Activated CD4-positive, alpha-beta memory T cell treated with anti-CD3 and anti-CD28 coated beads, Interleukin-2, amount 10 ng/mL, durations not matched to agents 7 days and 5 days (primary cell): ENCODE data around the gene CFAP68. TPM values are rescaled to one million over a fixed set of nuclear protein-coding genes. Genes with fewer than 3 reads are reported as not detected.

ENCODE experiments used
- CTCF ChIA-PET: fragments of 350-600 bp; sonication (Branson Sonifier 250); formaldehyde crosslinking; loops from one replicate; lab custom pipeline; 2021; ENCODE audit warnings: antibody characterized with exemption, inconsistent platforms; lab: Charles Lee
- POLR2A ChIA-PET: fragments of 350-600 bp; sonication (Branson Sonifier 250); formaldehyde crosslinking; loops from one replicate; lab custom pipeline; 2021; ENCODE audit warnings: antibody characterized with exemption; lab: Charles Lee
- DNase-seq: peaks from one replicate; pipeline ENCODE4 v3.0.0-alpha.2; 2020
- H3K27ac Mint-ChIP-seq: one replicate; pipeline ENCODE4 v1.8.0; 2021; ENCODE audit warnings: mild to moderate bottlenecking, mixed read lengths
- H3K27me3 Mint-ChIP-seq: one replicate; pipeline ENCODE4 v1.8.0; 2021; ENCODE audit warnings: mixed read lengths
- H3K36me3 Mint-ChIP-seq: one replicate; pipeline ENCODE4 v1.8.0; 2021; ENCODE audit warnings: low read depth, mixed read lengths
- H3K4me1 Mint-ChIP-seq: one replicate; pipeline ENCODE4 v1.8.0; 2021; ENCODE audit warnings: mixed read lengths
- H3K4me3 Mint-ChIP-seq: one replicate; pipeline ENCODE4 v1.8.0; 2021; ENCODE audit warnings: mild to moderate bottlenecking, mixed read lengths
- H3K9me3 Mint-ChIP-seq: one replicate; pipeline ENCODE4 v1.8.0; 2021; ENCODE audit warnings: mixed read lengths
- total RNA-seq, 2 experiments: library from RNA; stranded (reverse); gene quantifications; one replicate each; pipeline ENCODE4 v1.2.3, GENCODE V29; 2021

Gene CFAP68, protein sequence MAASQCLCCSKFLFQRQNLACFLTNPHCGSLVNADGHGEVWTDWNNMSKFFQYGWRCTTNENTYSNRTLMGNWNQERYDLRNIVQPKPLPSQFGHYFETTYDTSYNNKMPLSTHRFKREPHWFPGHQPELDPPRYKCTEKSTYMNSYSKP
- 10 to 100 TPM; 19.0 to 19.4 TPM for total RNA-seq

DNA sequence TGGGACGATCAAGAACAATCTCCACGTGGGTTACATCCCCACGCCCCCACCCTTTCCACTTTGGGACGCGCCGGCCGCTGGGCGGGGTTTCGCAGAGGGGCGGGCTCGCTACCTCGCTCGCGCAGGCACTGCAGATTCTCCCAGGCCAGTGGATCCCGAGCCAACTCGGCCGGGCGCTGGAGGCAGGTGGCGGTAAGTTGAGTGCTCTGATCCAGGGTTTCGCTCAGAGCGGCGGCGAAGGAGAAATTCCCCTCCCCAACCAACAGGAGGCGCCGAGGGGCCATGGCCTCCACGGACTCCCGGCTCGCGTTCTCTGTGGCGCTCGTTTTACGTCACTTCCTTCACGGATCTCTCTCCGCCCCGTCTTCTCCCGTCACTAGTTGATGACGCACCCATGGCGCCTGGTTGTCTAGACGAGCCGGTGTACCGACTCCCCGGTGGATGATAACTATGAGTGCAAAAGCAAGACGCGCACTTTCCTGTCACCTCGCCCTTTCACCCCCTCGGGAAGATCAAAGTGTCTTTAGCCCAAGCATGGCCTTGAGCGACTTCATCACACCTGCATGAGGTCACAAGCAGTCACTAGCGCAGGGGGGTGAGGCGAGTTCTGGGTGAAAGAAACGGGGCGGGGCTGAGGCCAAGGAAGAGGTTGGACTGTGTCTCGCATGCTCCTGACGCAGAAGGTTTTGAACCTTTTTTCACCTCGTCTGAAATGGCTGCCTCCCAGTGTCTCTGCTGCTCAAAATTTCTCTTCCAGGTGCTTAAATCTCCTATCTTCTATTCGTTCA, at the start of gene CFAP68, which contains the start of gene FDXACB1:
Gene CFAP68 (plus strand): TSS at position 693 of the 788 bp plus-strand sequence. CDS start 20 bp downstream, at position 713.
Gene FDXACB1 (minus strand): TSS at position 317 of the 788 bp plus-strand sequence. CDS start 33 bp downstream, at position 284.
- no peaks in the 10 kb centered on the region for H3K9me3 Mint-ChIP-seq
- H3K4me1 Mint-ChIP-seq = peaks cover 25% of the 10 kb centered on the region
- ChIA-PET POLR2A (interaction anchor here (1.5 to 2.3 kb wide), 3 partner anchors 9 to 103 kb away, joined by 4 to 14 read pairs (median 8); partner anchors contain the start of gene ALG9), CTCF (interaction anchor here (1.3 to 1.6 kb wide), 4 partner anchors 8 to 53 kb away, joined by 6 to 11 read pairs (median 8); partner anchors contain the start of gene ALG9)
- peak; percentile 95 for DNase-seq
- H3K27me3 Mint-ChIP-seq = no peaks in the 10 kb centered on the region
- peaks cover 4% of the 10 kb centered on the region for H3K36me3 Mint-ChIP-seq
- peak within 1 kb of the TSS; percentile 94 for H3K27ac Mint-ChIP-seq
- H3K4me3 Mint-ChIP-seq = peak within 1 kb of the TSS; percentile 89

DNA sequence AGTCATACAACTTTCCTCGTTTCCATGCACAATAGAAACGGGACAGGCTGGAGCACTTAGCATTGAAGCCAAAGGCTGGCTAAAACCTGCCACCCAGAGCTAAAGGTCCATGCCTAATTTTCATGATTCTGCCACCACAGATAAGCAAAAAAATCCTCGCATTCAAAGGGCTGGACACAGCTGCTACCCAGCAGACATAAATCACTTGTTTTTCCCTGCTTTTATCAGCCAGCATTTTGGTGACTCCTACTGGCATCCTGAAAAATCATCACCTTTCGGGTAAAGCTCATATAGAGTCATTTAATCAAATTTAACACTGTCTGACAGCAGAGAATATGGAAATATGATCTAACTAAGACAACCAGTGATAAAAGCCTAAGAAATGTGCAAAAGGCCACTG, 45.8 kb upstream of the CFAP68 start:
- Mint-ChIP-seq H3K27ac (no peak overlapping the region), H3K9me3 (no peaks in the 10 kb centered on the region), H3K36me3 (peaks cover 43% of the 10 kb centered on the region), H3K4me3 (no peak overlapping the region), H3K4me1 (peaks cover 19% of the 10 kb centered on the region), H3K27me3 (no peaks in the 10 kb centered on the region)
- no peak for DNase-seq
- POLR2A ChIA-PET = interaction anchor here (1.0 kb wide), 1 partner anchor 67 kb away, joined by 3 read pairs; the partner anchor contains the start of gene PPP2R1B
- CTCF ChIA-PET = interaction anchor here (1.5 to 2.3 kb wide), 2 partner anchors 8 to 229 kb away, joined by 8 read pairs; no protein-coding TSS in a partner anchor

DNA sequence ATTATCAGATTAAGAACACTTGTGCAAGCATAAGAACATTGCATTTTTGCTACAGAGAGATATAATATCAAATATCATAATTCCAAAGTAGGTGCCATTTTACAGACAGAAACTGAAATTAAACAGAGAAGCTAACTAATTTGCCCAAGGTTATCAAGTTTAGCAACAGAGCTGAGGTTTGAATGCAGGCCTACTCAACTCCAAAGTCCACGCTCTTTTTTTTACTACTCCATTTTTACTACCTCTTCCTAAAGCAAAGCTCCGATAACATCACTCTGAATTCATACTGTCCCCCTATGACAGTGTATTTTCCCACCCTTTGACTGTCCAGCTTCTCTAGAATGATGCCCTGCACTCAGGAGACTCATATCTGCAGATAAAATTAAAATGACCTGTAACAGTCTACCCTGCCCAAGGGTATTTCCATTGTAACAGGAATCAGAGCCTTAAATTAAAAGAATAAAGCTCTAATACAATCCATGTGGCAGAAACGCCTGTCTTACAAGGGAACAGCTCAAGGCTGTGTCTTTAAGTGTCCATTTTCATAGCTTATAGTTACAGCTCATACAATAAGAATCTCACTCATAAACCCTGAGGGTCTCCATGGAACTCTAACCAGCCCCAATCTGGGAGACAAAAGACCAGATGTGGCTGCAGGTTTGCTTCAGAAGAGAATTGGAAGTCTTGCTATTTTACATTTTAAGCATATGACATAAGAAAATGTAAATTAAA, 44.7 kb upstream of the CFAP68 start:
- no peaks in the 10 kb centered on the region for H3K27me3 Mint-ChIP-seq
- ChIA-PET POLR2A (no interaction called here), CTCF (no interaction called here)
- no peak overlapping the region for H3K27ac Mint-ChIP-seq
- no peak for DNase-seq
- H3K36me3 Mint-ChIP-seq = peaks cover 38% of the 10 kb centered on the region
- no peak overlapping the region for H3K4me3 Mint-ChIP-seq
- no peaks in the 10 kb centered on the region for H3K9me3 Mint-ChIP-seq
- peaks cover 12% of the 10 kb centered on the region for H3K4me1 Mint-ChIP-seq

DNA sequence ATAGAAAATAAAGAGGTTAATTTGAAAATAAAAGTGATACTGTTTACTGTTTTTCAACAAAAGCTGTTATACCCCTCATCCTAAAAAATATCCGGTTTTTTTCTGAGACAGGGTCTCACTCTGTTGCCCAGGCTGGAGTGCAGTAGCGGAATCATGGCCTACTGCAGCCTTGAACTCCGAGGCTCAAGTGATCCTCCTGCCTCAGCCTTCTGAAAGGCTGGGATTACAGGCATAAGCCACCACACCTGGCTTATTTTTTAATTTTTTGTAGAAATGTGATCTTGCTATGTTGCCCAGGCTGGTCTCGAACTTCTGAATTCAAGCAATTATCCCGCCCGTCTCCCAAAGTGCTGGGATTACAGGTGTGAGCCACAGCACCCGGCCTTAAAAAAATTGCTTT, 43.7 kb upstream of the CFAP68 start:
- Mint-ChIP-seq H3K4me3 (no peak overlapping the region), H3K9me3 (no peaks in the 10 kb centered on the region), H3K27me3 (no peaks in the 10 kb centered on the region), H3K4me1 (peaks cover 11% of the 10 kb centered on the region), H3K36me3 (peaks cover 30% of the 10 kb centered on the region), H3K27ac (no peak overlapping the region)
- POLR2A ChIA-PET = no interaction called here
- DNase-seq = no peak
- CTCF ChIA-PET = no interaction called here

DNA sequence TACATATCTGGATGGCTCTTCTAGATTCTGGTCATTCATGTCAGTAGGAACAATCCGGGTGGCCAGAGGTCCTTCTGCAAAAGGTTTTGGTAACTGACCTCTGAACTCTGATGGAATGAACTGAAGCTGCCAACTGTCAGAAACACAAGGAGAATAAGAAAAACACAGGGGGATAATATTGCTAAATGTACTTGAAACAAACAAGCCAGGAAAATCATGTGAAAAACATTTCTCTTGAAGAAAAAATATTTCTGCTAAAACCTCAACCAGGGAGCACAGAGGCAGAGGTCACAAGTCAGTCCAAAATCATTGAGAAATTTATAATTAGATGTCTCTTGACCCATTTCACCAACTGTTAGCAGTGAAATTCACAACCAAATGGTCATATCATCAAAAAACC, 43.2 kb upstream of the CFAP68 start:
- Mint-ChIP-seq H3K27ac (no peak overlapping the region), H3K9me3 (no peaks in the 10 kb centered on the region), H3K36me3 (peaks cover 30% of the 10 kb centered on the region), H3K4me3 (no peak overlapping the region), H3K27me3 (no peaks in the 10 kb centered on the region), H3K4me1 (peaks cover 11% of the 10 kb centered on the region)
- POLR2A ChIA-PET = no interaction called here
- CTCF ChIA-PET = no interaction called here
- no peak for DNase-seq

DNA sequence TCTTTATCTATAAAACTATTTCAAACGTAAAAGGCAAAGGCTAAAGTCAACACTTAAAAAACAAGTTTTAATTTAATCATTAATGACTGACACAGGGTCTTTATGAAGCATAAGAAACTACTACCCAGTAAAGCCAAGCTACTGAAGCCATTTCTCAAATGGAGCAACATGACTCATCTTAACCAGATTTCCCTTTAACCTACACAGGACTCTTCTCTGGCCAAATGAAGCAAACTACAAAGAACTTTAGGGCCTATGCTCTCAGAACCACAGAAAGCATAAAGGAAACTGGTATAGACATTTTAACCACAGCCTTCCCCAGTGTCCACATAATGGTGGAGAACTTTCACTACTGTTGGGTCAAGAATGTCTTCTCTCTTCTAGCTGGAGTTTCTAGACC, 42.6 kb upstream of the CFAP68 start:
- Mint-ChIP-seq H3K9me3 (no peaks in the 10 kb centered on the region), H3K4me3 (no peak overlapping the region), H3K4me1 (peaks cover 13% of the 10 kb centered on the region), H3K27ac (no peak overlapping the region), H3K27me3 (no peaks in the 10 kb centered on the region), H3K36me3 (peaks cover 25% of the 10 kb centered on the region)
- DNase-seq = no peak
- ChIA-PET CTCF (no interaction called here), POLR2A (no interaction called here)

DNA sequence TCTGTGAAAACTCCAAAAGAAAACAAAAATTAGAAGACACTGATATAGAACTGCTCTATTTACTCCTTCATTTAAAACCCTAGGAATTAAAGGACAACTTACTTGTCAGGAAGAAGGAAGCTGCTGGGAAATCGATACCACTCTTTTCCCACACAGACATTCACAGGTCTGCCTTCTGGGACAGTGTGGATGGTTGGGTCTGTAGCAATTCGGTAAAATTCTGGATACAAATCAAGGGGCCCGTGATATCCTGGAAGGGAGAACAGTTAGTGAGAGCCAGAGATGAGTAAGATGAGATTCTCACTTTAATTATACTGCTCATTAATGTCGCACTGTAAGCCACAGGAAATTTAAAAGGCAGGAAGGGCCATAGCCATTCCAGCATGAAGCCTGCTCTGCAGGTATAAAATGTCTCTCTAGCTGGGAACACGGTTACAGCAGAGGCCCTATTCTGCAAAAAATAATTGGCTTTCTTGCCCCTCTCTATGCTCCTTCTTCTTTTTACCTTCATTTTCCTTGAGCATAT, 41.9 kb upstream of the CFAP68 start:
- no peak for DNase-seq
- peaks cover 25% of the 10 kb centered on the region for H3K36me3 Mint-ChIP-seq
- no peak overlapping the region for H3K27ac Mint-ChIP-seq
- no peak overlapping the region for H3K4me3 Mint-ChIP-seq
- H3K4me1 Mint-ChIP-seq = peaks cover 13% of the 10 kb centered on the region
- no peaks in the 10 kb centered on the region for H3K27me3 Mint-ChIP-seq
- ChIA-PET POLR2A (no interaction called here), CTCF (no interaction called here)
- H3K9me3 Mint-ChIP-seq = no peaks in the 10 kb centered on the region

DNA sequence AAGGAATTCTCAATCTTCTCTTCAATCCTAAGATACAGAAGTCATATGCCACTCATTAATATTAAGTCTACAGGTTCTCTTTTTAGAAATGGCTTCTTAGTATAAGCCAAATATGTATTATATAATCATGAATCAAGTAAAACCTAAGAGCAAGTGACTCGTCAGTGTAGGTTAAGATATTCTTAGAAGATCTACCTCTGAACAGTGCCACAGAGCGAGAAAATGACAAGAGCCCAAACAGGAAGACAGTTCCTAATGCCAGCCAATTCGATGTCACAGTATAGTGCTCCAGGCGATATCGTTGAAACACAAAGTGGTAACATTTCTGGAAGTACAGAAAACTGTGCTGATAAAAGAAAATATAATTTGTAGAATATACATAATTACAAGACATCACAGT, 41.3 kb upstream of the CFAP68 start:
- Mint-ChIP-seq H3K36me3 (peaks cover 26% of the 10 kb centered on the region), H3K27ac (no peak overlapping the region), H3K4me3 (no peak overlapping the region), H3K4me1 (peaks cover 13% of the 10 kb centered on the region), H3K27me3 (no peaks in the 10 kb centered on the region), H3K9me3 (no peaks in the 10 kb centered on the region)
- DNase-seq = no peak
- POLR2A ChIA-PET = no interaction called here
- CTCF ChIA-PET = no interaction called here

DNA sequence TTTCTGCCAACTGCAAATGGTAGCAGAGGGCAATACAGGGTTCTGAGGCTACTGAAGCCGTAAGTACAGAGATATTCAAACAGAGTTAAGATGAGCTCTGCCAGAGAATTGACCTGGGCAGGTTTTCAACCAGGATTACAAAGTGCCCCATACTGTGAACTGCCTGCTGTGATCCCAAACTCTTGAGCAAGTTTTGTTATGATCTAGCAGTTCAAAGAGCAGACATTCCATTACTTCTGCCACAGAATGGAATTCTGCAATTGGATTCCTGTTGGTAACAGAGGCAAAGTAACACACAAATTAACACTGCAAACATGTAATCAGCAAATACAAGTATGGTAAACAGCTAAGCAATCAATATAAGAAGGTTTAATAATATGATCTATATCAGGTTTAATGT, 39.2 kb upstream of the CFAP68 start:
- no peak for DNase-seq
- Mint-ChIP-seq H3K27me3 (no peaks in the 10 kb centered on the region), H3K4me1 (peaks cover 13% of the 10 kb centered on the region), H3K4me3 (no peak overlapping the region), H3K27ac (no peak overlapping the region), H3K36me3 (peaks cover 24% of the 10 kb centered on the region), H3K9me3 (no peaks in the 10 kb centered on the region)
- POLR2A ChIA-PET = no interaction called here
- CTCF ChIA-PET = interaction anchor here (0.5 to 5.2 kb wide), 7 partner anchors 8 to 253 kb away, joined by 3 to 28 read pairs (median 3); no protein-coding TSS in a partner anchor

DNA sequence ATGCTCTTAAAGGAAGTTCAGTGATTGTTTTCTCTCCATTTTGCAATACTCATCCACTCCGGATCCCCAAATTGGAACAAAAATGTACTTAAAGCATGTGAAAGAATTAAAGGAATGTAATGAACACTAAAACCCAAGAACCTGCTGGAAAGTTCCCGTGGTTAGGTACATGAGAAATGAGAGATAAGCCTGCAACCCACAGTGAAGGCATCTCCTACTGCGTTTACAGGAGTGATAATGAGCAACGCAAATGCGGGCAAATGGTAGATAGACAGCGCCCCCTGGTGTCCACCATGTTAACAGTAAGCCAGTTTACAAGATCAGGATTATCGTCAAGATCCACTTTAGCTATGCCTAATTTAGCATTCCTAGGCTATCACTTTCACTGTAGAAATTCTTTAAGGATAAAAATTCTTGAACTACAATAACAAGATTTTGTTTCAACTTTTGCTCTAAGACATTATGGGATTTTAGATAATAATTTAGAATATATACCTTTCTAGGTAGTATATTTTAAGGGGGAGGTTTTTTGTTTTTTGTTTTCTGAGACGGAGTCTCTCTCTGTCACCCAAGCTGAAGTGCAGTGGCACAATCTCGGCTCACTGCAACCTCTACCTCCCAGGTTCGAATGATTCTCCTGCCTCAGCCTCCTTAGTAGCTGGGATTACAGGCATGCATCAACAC, 37.8 kb upstream of the CFAP68 start:
- ChIA-PET POLR2A (interaction anchor here (0.9 kb wide), 1 partner anchor 75 kb away, joined by 4 read pairs; no protein-coding TSS in a partner anchor), CTCF (interaction anchor here (0.6 to 5.2 kb wide), 28 partner anchors 8 to 395 kb away, joined by 3 to 28 read pairs (median 4); partner anchors contain the start of genes ALG9 and PPP2R1B)
- Mint-ChIP-seq H3K4me3 (no peak overlapping the region), H3K27ac (no peak overlapping the region), H3K4me1 (peaks cover 10% of the 10 kb centered on the region), H3K27me3 (no peaks in the 10 kb centered on the region), H3K9me3 (no peaks in the 10 kb centered on the region), H3K36me3 (peaks cover 17% of the 10 kb centered on the region)
- peak; percentile 88 for DNase-seq

DNA sequence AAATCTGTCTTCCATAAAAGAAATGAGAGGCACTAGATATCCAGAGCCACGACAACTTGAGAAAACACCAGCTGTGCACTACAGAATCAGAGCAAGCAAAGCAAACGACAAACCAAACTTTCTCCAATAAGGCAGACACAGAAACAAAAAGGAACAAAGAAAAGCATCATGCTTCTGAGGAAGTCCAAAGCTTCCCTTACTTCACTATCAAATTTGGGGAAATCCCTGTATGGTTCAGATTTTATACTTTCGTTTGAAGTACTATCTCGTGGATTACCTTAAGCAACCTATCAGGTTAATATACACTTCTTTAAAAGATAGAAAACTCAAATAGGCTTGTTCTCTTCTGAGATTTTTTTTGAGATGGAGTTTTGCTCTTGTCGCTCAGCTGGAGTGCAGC, 35.7 kb upstream of the CFAP68 start:
- H3K4me3 Mint-ChIP-seq = no peak overlapping the region
- POLR2A ChIA-PET = no interaction called here
- no peak for DNase-seq
- peaks cover 17% of the 10 kb centered on the region for H3K36me3 Mint-ChIP-seq
- no peaks in the 10 kb centered on the region for H3K27me3 Mint-ChIP-seq
- CTCF ChIA-PET = interaction anchor here (1.0 to 5.2 kb wide), 3 partner anchors 22 to 256 kb away, joined by 3 to 28 read pairs (median 25); no protein-coding TSS in a partner anchor
- no peak overlapping the region for H3K27ac Mint-ChIP-seq
- no peaks in the 10 kb centered on the region for H3K9me3 Mint-ChIP-seq
- peaks cover 2% of the 10 kb centered on the region for H3K4me1 Mint-ChIP-seq
